GM10847 (cell line): ENCODE results near the gene NPHP4.

Experiments used
- POLR2A ChIP-seq: IDR thresholded peaks from 2 replicates; pipeline ENCODE4 v1.6.1; 2011; ENCODE audit not compliant: insufficient read length; ENCODE audit errors: extremely low read depth

Gene NPHP4

DNA sequence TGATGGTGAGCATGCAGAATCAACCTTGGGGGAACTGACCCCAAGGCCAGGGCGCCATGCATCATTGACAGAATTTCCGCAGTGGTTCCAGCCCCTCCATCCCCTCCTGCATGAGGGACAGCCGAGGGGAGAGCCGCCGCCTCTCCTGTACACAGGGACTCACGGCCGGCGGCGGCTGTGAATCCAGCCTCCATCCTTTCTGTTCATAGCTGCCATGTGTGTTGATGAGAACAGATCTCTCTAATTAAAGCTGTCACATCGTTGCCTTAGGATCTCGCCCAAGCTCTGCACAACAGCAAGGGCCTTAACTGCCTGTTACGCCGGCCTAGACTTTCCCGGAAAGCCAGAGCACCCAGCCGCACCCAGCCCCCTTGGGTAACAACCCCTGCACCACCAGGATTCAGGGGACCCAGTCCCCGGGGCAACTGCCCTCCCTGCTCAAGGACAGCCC lies 151.6 kb downstream of the NPHP4 start:
- TF ChIP-seq POLR2A, result no peak

DNA sequence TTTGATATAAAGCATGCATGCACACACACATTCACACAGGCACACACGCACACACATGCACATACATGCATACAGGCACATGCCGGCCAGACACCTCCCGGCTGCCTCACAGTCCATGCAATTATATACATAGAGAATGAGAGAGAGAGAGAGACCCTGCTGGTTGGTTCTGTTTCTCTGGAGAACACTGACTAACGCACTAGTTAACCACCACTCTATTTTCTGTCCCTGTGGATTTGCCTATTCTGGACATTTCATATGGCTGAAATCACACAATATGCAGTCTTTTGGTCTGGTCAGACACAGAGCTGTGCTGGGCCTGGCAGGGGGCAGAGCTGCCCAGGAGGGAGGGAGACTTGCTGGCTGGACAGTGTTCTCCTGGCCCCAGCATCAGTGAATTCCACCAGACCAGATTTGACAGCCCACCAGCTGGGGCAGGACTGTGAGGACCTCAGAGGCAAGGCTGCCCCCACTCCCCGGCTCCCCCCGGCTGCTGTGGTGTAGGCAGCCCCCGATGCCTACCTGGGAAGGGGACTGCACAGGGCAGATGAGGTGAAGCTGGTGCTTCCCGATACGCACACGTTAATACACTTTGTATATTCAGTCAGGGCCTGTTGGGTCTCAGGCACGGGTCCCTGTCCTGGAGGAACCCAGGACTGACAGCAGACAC lies 152.2 kb downstream of the NPHP4 start:
- TF ChIP-seq POLR2A, result no peak

DNA sequence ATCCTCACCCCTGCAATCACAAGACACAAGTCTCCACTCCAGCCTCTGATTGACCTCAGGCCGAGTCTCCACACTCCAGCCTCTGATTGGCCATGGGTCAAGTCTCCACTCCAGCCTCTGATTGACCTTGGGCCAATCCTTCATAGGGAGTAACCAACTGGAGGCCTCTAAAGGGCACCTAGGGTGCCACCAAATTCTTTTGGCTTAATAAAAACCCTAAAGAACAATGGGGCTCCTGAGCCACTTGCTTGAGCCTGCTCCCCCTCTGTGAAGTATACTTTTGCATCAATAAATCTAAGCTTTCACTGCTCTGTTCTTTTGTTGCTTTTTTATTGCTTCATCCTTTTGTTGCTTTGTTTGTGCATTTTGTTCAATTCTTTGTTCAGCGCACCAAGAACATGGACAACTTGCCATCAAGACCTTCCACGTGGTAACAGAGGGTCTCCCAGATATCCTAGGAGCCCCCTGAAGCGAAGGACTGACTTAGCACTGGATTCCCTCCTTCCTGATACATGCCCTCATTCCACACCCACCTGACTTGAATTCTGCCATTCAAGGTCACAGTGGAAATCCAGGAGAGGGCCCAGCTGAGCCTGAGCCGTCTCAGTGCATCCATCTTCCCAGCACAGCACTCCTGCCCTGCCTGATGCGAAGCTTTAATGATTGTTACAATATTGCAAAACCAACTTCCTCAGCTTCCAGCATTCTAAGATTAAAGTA lies 152.9 kb downstream of the NPHP4 start:
- TF ChIP-seq POLR2A, result no peak

DNA sequence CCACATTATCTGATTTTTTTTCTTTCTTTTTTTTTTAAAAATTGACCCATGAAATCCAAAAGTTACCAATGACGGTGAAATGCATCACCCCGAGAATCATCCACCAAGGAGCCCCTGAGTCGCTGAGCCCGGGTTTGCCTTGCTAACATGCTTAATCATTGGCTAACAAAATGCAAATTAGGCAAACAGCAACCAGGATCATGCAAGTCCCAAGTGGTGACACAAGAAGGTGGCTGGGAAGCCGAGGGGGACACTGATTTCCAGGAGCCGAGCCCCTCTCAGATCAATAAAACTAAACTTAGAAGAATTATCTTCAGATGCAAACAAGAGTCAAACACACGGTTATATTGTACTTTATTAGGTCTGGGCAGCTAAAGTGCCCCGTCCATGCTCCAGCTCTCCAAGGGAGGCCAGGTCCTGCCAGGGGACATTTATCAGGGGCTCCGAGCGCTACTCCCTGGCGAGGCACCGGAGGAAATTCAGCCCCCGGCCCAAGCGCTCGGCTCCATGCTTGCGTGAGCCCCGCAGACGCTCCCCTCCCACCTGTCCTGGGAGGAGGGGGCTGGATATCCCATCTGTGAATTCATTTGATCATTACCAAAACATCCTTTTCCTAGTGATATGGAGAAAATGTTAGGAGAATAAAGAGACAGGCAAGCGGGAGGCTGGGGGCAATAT lies 154.1 kb downstream of the NPHP4 start:
- TF ChIP-seq POLR2A, result no peak

DNA sequence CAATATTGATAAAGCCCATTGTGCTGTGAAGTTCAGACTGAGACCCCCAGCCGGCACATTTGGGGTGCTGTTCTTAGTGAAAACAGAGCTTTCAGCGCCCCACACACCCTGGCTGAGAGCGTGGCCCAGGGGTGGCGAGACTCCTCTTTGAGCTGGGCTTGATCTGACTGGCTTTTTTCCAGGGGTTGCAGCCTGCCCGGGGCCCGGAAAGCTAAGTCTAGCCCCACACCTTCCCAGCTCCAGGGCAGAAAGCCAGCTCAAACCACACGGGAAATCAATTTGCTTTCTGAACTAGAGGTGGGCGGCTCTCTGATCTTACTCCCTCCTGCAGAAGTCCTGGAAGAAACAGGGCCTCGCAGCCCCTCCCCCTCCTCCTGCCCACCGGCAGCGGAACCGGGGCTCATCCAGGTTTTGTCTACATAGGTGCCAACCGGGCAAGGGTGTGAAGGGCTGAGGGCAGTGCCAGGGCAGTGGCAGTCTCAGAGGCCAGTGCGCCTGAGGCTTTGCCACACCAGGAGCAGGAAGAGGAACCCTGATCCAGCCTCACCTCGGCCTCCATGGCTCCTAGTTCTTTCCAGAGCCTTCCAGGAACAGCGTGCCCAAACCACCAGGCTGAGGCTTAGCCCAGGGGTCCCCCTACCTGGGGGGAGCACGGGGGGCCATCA lies 155.3 kb downstream of the NPHP4 start:
- no peak for TF ChIP-seq POLR2A

DNA sequence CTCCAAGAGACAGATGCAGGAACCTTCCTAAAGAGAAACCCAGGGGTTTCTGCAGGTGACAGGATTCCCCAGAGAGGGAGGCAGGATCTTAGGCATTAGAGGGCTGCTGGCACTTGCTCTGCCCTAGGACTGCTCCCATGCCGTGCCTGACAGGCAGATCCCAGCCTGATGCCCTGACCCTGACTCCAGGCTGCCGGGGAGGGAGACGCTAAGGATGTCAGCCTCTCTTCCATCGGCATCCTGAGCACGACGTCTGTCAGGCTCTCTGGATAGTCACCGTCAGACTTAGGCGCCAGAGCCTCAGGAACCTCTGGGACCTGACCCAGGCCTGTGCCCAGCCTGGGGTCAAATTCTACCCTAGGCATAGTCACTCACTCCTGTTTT lies 157.1 kb downstream of the NPHP4 start:
- no peak for TF ChIP-seq POLR2A

DNA sequence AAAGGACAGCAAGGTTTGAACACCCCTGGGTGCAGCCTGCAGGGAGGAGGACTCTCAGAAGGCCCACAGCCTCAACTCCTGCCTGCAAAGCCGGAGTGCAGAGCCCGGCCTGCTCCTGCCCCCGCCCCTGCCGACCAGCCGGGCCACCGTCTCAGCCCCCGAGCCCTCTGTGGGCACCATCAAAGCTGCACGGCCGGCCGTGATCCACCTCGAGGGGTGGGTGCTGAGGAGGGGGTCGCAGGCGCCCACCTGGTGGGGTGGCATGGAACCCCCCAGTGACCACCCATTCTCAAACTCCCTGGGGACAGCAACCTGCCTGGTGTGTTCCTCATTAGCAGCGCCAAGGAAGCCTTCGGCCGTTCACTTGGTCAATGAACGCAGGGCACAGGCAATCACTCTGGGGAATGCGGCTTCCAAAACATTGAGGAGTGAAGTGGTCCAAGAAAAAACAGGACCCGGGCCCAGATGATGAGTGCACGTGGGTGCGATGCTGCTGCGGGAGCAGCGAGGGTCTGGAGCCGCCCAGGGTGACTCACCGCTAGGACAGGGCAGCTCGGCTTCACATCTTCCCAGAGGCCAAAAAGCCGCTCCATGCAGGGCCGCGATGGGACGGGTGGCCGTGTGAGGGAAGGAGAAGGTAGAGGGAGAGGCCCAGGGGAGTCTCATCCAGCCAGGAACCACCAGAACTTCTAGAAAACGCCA lies 157.6 kb downstream of the NPHP4 start:
- no peak for TF ChIP-seq POLR2A

DNA sequence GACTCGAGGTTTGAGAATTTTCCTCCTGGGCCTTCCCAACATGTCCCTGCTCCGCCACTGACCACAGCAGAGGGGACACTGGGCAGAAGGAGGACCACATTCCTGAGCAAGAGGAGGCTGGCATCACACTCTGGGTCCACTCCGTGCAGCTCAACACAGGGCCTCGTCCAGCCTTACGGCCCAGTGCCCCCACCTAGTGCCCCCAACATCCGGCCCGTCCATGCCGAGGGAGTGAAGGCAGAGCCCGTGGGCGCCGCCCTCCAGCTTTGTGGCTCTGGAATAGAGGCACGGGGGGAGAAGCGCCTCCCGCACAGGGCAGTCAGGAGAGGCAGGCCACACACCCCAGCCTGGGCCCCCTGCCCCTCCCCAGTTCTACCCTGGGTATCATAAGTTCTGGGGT lies 158.3 kb downstream of the NPHP4 start:
- no peak for TF ChIP-seq POLR2A

DNA sequence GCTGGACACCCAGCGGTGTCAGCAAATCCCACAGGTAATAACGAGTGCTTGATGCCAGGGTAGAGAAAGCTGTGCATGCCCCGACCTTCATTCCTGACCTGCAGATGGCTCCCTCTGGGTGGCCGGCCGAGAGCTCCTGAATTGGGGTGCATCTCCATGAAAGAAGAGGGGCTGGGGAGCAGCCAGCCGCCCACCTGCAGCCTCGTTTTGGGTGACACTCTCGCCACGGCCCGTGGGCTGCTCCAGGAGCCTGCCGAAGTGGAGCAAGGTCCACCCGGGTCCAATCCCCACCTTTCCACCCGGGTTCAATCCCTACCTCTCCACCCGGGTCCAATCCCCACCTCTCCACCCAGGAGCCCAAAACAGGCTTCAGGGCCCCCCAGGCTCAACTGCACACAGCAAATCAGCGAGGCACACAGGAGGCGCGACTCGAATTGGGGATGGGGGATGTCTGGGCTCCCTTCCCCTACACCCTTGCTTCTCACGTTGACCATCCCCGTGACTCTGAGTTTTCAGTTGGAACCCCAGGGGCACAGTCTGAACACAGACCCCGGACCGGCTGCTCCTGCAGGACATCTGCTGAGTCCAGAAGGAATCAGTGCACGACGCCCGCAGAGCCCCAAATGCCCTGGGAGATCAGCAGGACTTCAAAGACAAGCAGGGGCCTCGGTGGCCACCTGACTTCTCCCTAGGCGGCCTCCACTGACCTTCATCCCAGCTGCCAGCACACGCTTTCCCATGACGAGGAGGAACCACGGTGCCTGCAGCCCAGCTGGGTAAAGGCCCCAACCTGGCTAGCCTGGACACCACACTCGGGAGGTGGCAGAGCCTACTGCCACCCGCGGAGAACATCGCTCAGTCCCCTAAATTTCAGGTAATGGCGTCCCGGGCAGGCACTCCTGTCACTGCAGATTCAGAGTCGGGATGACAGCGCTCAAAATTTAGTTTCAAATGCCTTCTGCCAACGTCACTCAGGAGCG lies 159.0 kb downstream of the NPHP4 start:
- no peak for TF ChIP-seq POLR2A

DNA sequence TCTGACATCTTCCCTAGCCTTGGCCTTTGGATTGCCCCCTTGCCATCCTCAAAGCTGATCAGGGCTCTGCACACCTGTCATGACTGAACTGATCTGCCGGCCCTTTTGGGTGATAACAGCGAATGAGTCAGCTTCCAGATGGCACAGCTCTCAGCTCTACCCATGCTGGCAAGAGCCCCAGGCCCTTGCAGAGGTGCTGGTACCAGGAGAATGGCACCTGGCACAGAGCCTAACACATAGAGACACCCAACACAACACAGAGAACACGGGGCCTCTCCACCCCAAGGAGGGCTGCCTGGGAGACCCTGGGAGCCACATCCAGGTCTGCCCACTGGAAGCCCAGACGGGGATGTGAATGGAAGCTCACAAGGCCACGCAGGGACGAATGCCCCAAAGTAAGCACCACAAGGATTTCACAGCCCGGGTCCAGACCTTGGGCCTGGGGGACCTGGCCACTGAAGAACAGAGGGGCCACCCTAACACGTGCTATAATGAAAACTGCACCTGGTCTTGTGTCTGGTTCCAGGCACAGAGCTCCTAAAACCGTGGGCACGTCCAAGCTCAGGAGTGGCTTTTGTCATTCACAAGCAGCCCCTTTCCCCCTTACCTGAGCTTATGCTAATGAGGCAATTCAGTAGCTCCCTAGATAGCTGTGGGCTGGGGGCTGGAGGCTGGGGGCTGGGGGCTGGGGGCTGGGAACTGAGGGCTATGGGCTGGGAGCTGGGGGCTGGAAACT lies 160.5 kb downstream of the NPHP4 start:
- TF ChIP-seq POLR2A, result no peak

DNA sequence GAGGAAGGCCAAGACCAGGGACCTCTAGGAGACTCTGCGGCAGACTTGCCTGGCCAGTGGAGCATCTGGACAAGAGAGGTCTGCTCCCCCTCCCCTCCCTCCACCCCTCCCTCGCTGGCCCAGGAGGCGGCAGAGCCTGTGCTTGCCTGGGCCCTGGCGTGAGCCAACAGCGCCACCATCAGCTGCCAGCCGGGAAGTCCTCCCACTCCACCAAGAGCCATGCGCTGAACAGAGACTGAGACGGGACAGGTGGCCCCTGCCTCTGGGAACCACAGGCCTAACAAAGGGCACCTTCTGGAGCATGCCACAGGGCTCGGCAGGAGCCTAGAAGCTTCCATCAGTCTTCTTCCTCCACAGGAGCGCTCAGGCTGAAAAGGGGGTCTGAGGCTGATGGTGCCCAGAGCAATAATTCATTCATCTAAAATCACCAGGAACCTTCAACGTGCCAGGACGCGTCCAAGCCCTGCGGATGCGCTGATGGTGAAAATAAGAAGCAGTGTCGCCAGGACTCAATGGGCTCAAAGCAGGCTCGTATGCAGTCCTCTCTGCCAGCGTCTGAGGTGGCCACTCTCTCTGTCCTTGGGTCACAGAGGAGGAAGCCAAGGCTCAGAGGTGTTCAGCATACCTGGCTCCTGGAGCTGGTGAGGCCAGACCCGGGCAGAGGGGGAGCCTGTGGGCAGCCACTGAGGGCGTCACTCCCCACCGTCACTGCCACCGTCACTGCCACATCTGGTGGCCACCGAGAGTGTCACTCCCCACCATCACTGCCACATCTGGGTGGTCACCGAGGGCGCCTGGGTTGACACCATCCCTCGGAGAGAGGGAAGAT lies 161.2 kb downstream of the NPHP4 start:
- TF ChIP-seq POLR2A, result no peak

DNA sequence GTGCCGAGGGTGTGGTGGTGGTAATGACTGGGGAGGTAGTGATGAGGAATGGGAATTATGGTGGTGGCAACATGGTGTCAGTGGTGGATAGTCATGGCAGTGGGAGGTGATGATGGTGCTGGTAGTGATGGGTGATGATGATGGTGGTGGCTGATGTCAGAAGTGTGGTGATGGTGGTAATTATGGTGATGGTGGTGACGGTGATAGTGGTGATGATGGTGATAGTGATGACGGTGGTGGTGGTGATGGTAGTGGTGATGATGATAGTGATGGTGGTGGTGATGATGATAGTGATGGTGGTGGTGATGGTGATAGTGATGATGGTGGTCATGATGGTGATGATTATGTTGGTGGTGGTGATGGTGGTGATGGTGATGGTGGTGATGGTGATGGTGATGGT lies 162.8 kb downstream of the NPHP4 start:
- TF ChIP-seq POLR2A, result no peak

DNA sequence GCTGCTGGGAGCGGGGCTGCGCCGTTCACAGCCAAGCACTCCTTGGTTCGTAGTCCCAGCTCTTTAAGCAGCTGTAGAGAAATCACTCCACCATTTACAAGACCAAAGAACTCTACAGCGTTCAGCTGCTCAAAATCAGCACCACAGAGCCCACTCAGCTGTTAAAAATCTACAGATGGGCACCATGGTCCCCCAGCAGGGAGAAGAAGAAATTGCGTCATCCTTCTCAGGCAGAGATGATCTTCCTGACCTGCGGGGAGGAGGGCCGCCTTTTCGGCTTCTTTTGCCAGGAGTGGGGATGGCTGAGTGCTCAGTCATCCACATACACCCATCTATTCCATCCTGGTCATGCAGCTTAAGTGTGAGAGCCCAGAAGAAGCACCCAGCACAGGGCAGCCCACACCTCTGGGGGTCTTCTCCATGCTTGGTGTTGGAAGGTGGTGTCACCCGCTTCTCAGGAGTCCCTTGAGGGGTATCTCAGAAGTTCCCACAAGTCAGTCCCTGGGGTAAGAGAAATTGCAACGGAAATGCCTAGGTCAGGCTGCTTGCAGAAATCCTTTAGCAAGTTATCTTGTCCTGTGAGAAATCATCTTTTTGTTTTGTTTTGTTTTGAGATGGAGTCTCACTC lies 163.8 kb downstream of the NPHP4 start:
- no peak for TF ChIP-seq POLR2A
